GM19452 (cell line): ENCODE data around the gene BICC1.

Experiments used
- ATAC-seq: cut with Tn5 transposase; IDR thresholded peaks from one replicate; pipeline ENCODE4 v1.9.1; 2021; ENCODE audit not compliant: unreplicated experiment

BICC1 gene

GRCh38 chr10:58698777-58699356 lies 186.2 kb downstream of the BICC1 start:
- ATAC-seq, result no peak

DNA sequence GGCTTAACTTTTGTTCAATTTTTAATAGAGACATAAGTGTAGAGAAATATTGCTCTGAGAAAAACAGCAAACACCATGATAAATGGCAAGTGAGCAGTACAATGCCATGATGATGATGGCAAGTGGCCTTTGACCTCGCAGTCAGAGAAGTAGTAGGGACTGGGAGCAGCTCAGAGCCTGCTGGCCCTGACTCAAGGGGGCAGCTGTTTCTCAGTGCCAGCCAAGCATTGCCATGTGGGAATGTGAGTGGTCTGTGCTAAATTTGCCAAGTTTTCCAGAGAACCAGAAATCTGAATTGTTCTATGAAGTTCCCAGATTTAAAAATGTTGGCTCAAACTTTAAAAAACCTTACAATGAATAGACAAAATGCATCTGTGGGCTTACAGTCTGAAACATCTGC lies 187.9 kb downstream of the BICC1 start:
- ATAC-seq, result no peak

- no peak for ATAC-seq
These were observed 188.9 kb downstream of the BICC1 start for GRCh38 chr10:58701405-58702135.

DNA sequence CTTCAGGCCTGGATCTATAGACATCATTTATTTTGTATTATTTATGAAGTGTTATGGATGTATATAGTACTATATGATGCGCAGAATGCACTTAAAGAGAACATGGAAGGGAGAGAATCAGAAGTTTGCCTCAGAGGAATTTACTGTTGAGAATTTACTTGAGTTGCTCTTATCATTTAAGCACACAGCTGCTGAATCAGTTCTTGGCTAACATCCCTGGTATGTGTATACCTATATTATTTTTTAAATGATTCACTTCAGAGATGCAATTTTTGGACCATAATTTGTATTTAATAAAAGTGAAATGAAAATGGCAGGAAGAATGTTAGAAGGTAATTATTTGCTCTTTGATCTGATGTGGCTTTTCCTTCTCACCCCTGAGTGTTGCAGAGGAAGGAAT lies 191.6 kb downstream of the BICC1 start:
- ATAC-seq, result no peak

DNA sequence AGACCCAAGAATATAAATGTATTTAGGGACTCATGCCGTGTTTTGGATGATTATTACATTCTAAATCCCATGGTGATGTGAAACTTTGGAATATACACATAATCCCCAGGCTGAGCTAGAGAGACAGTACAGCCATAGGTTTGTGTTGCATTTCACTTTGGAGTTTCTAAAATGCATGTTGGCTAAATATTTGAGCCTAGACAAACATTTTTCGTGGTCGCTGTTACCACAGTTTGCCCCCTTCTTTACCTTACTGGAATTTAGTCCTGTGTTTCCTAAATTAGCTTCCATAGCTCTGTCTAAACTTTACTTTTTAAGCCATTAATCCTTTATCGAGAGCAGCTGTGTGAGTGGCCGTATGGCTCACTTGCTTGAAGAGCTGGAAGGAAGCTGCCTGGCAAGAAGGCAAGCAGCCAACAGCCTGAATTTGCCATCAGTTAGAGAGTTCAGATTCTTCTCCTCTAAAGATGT lies 192.0 kb downstream of the BICC1 start:
- ATAC-seq, result no peak

GRCh38 chr10:58706836-58707235 lies 194.2 kb downstream of the BICC1 start:
- no peak for ATAC-seq

- ATAC-seq, result no peak
These were observed 199.5 kb downstream of the BICC1 start for GRCh38 chr10:58712141-58712540.

GRCh38 chr10:58712982-58713381 lies 200.3 kb downstream of the BICC1 start:
- no peak for ATAC-seq

- ATAC-seq, result no peak
These were observed 201.7 kb downstream of the BICC1 start for GRCh38 chr10:58714409-58714808.

- ATAC-seq, result no peak
These were observed 202.4 kb downstream of the BICC1 start for GRCh38 chr10:58715061-58715460.

- no peak for ATAC-seq
These were observed 205.9 kb downstream of the BICC1 start for GRCh38 chr10:58718596-58718995.

- ATAC-seq, result no peak
These were observed 209.1 kb downstream of the BICC1 start for GRCh38 chr10:58721601-58722281.

DNA sequence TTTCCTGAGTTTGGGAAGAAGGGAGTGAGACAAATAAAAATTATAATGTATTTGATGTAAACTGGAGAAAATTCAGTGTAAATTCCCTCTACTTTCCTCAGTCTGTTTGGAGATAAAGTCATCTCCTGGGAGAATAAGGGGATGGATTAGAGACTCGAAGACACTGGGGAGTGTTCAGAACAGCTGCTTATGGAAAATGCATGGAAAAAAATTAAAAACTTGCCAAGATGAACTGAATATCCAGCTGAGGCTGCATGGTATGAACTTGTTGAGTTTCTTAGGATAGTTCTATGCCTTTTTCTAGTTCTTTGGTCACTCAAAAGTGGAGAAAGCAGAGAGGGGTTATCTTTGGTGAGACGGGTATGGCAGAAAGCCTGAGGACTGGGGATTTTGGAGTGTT lies 210.5 kb downstream of the BICC1 start:
- no peak for ATAC-seq

- no peak for ATAC-seq
These were observed 211.3 kb downstream of the BICC1 start for GRCh38 chr10:58723966-58724365.

DNA sequence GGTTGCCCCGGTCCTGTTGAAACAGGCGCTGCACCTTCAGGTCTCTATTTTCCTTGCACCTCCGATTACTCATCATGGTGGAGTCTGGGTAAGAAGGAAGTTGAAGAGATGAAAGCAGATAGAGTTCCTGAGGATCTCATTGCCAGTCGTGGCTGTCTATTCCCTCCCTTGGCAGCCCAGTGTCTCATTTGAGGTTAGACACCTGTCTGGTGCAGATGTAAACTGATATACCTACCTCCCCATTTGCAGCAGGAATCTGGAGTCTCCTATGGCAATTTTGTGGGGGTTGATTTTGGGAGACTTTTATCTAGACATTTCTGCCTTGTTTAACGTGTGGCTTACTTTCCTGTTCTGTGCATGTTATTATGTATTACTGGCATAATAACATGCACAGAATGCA lies 212.1 kb downstream of the BICC1 start:
- ATAC-seq, result no peak

DNA sequence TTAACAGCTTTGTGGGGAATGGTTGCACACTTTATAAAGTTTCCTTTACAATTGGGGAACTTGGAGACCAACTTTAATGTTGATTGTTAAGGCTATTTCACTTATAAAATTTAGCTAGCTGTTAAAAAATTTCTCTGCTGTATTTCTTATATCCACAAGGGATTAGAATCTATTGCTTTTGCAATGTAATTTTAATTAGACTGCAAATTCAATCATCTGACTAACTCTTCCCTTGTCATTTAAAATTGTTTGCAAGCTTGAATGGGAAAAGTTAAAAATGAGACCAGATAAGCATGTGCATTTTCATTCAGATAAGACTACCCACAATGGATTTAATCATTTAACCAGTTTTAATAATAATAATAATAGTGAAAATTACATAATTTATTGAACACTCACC lies 213.2 kb downstream of the BICC1 start:
- ATAC-seq, result no peak

- ATAC-seq, result no peak
These were observed 215.0 kb downstream of the BICC1 start for GRCh38 chr10:58727633-58728032.

GRCh38 chr10:58731276-58731675 lies 218.6 kb downstream of the BICC1 start:
- no peak for ATAC-seq

DNA sequence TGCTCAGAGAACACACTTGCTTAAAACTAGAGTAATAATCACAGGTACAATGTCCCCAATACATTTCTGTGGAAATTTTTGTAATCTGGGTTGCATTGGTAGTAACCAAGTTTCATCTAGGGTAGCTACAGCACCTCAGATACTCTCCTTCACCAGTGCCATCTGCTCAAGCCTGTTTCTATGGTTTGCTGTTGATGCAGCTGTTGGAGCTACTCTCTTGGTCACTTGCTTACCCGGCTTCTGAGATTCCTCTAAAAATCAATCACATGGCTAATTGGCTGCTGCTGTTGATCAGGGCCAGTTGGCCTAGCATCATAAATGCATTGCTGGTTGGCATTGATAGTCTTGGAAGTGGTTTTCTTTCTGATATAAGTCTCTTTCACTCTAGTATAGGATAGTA lies 220.8 kb downstream of the BICC1 start:
- no peak for ATAC-seq

GRCh38 chr10:58734116-58734515 lies 221.4 kb downstream of the BICC1 start:
- ATAC-seq, result no peak

GRCh38 chr10:58734664-58735063 lies 222.0 kb downstream of the BICC1 start:
- no peak for ATAC-seq

DNA sequence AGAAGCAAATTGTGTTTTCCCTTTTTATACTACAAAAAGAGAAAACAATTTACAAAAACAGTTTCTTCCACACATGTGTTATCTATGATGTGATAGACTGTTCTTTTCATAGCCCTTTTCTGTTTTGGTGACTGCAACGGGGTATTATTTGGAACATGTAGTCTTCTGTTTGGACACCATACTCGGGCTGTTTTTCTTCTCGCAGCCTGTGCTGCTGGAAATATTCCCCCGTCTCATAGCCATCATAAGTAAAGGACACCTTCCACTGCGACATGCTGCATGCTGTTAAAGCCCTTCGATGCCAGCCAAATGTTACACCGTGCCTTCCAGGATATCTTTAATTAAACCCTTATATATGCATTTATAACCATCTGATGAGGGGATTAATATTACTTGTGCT lies 222.4 kb downstream of the BICC1 start:
- no peak for ATAC-seq
